HG02943 (cell line): ENCODE measurements around the gene SRSF9.
A peak's percentile ranks its signal among the peaks of the same experiment; 100 is the strongest.
"Not testable (repeated sequence)": the region's sequence is repeated elsewhere in the genome, so short reads cannot be mapped to it uniquely, and the experiment has no call there.

Experiments used
- ATAC-seq: cut with Tn5 transposase; IDR thresholded peaks from one replicate; pipeline ENCODE4 v1.9.1; 2021; ENCODE audit warnings: mild to moderate bottlenecking, low read depth, moderate library complexity; ENCODE audit not compliant: unreplicated experiment

Gene SRSF9

DNA sequence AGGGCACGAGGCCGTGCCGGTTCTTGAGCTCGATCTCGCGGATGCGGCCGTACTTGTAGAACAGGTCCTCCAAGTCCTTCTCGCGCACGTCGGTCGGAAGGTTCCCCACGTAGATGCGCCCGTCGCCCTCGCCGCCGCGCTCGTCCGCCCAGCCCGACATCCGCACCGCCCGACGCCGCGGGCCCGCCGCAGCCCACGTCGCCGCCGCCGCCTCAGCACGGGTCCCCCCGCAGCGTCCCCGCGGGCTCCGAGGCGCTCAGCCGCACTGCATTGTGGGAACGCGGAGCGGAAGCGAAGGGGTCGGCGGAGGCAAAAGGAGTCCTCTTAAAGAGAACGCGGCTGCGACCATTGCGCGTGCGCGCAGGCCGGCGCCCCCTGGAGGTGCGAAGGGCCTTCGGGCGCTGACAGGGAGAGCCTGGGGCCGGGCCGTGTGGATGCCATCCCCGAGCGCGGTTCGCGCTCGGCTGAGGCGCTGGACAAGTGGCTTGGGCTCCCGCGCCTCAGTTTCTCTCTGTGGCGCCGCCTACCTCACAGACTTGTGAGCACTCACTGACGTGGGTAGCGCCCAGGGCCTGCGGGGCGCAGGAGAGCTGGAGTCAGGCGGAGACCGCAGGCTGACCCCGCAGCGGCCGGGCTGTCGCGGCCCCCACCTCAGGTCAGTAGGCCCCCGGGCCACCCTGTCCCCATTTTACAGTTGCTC is at the start of gene SRSF9:
SRSF9 (minus strand) TSS at position 299 of the 700 bp plus-strand sequence; CDS start at position 160, 139 bp downstream.
- peak; percentile 85 for ATAC-seq

DNA sequence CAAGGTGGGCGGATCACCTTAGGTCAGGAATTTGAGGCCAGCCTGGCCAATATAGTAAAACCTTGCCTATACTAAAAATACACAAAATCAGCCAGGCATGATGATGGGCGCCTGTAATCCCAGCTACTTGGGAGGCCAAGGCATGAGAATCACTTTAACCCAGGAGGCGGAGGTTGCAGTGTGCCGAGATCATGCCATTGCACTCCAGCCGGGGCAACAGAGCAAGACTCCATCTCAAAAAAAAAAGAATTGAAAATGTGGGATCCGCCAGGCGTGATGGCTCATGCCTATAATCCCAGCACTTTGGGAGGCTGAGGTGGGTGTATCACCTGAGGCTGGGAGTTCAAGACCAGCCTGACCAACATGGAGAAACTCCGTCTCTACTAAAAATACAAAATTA is 49.8 kb upstream of the SRSF9 start:
- not testable (repeated sequence) for ATAC-seq

- no peak for ATAC-seq
Observed at GRCh38 chr12:120515496-120515895, 45.9 kb upstream of the SRSF9 start.

DNA sequence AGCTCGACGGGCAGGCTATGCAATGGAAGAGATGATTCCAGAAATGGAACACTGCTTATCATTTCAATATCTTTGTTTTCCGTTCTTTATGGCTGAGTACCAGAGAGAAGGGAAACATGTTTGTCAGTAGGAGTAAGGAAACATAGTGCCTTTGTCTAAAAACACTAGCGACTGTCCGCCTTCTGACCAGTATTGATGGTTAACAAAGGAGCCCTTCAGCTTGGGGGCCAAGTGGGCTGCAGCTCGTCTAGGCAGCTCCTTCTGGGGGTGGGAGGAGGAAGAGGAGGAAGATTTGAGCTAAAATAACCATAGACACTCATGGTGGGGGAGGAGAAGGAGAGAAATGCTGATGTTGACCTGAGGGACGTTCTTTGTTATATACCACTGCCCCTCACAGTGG is 44.5 kb upstream of the SRSF9 start:
- no peak for ATAC-seq

GRCh38 chr12:120508537-120508936 is 39.0 kb upstream of the SRSF9 start:
- ATAC-seq, result no peak

- ATAC-seq, result no peak
Observed at GRCh38 chr12:120504587-120504986, 35.0 kb upstream of the SRSF9 start.

DNA sequence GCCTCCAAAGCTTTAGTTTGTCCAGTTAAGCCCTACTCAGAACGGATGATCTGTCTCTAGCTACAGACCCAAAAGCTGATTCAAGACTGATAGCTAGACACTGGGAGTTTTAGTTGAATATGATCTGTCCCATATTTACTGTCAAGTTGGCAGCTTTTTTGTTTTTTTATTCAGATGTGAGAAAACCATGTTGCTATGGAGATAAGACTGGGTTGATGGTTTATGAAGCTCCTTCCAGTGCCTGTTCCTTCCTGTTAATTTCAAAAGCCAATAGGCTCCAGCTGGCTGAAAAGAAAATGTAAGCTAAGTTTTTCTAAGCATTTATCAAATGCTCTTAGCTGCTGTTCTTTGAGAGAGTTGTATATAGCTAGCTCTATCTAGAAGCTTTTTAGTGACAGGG is 31.0 kb upstream of the SRSF9 start:
- no peak for ATAC-seq

GRCh38 chr12:120498870-120499515 is 29.4 kb upstream of the SRSF9 start:
- no peak for ATAC-seq

DNA sequence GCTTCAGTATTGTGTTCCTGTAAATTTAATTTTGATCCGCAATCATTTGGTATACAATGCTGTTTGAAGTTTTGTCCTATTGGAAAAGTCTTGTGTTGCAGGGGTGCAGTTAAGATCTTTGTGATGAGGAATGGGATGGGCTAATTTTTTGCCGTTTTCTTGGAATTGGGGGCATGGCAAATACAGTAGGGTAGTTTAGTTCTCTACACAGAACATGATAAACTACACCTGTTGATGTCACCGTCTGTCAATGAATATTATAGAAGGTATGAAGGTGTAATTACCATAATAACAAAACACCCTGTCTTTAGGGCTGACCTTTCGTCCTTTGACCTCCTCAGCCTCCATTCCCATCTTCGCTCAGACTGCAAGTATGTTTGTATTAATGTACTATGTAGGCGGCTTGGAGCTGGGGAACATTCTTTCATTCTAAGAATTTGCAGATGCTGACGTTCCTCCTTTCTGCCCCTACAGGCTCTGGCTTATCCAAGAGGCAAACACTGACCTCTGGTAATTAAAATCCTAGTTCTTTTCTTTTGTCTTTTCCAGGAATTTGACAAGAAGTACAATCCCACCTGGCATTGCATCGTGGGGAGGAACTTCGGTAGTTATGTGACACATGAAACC is 28.1 kb upstream of the SRSF9 start:
- ATAC-seq, result no peak

- peak; percentile 12 for ATAC-seq
Observed at GRCh38 chr12:120496413-120497340, 27.1 kb upstream of the SRSF9 start.

DNA sequence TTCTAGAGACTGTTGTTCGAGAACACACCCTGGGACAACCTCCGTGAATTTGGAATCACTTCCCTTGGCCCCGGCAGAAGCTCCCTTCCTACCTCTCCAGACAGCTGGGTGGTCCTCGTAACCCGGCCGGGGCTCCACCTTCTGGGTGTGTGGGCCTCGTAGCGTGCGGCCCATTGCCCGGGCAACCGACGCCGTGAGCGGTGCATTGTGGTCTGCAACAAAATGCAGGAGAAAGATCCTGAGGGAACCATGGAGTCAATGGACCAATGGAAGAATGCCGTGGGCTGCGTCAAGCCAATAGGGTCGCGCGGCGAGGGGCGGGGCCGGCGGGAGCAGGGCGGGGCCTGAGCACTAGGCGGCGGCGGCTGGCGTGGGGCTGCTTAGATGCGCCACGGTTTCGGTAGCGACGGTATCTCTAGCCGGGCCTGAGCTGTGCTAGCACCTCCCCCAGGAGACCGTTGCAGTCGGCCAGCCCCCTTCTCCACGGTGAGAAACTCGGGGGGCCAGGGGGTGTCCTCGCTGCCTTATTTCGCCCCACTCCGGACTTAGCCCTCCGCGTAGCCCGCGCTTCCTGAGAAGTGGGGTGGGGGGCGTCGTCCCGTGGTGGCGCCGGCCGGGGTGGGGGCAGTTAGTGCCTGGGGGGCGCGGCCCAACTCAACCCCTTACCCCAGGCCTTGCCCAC is 26.3 kb upstream of the SRSF9 start, which contains the start of gene DYNLL1:
DYNLL1 (plus strand) TSS at position 383 of the 682 bp plus-strand sequence. CDS start 309 bp downstream, outside the sequence.
- ATAC-seq, result peak; percentile 86

- peak; percentile 9 for ATAC-seq
Observed at GRCh38 chr12:120495186-120495730, 25.7 kb upstream of the SRSF9 start.

GRCh38 chr12:120490833-120491512 is 21.4 kb upstream of the SRSF9 start:
- ATAC-seq, result no peak

DNA sequence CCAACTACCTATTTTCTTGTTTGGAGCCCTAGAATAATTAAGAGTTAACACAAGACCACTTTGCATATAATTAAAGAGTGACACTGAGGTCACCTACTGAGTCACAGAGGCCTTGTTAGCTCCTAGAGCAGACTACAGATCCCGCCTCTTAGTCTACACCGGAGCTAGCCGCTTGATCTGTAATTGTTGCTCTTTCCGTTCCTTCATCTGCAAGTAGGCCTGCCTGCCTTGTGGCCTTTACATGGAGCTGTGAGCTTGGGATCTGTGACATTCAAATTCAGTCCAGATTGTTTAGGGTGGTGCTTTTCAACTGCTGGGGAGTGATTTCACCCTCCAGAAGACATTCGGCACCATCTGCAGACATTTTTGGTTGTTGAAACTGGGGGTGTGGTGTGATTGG is 20.8 kb upstream of the SRSF9 start:
- ATAC-seq, result no peak

- no peak for ATAC-seq
Observed at GRCh38 chr12:120489018-120489417, 19.5 kb upstream of the SRSF9 start.

DNA sequence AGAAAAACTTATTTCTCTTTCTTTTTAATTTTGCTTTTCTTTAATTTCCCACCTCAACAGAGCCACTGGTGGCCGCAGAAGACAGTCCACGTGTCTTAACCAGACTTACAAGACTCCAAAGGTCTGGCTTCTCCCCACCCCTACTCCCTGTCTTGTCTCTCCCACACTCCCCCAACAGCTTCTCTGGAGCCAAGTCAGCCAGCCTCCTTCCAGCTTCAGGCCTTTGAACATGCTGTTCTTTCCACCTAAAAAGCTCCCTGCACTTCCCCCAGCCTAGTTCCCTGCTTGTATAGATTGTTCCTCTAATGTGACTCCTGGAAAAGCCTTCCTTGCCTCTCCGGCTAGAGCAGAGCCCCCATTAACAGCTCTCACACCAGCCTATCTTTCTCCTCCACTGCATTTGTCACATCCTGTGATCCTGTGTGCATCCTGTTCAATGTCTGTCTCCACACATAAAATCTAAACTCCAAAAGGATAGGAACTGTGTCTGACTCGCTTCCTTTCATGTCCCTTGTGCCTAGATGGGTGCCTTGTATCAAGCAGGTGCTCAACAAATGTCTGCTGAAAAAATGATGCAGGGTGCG is 18.6 kb upstream of the SRSF9 start:
- no peak for ATAC-seq

- ATAC-seq, result not testable (repeated sequence)
Observed at GRCh38 chr12:120487552-120487951, 18.0 kb upstream of the SRSF9 start.

DNA sequence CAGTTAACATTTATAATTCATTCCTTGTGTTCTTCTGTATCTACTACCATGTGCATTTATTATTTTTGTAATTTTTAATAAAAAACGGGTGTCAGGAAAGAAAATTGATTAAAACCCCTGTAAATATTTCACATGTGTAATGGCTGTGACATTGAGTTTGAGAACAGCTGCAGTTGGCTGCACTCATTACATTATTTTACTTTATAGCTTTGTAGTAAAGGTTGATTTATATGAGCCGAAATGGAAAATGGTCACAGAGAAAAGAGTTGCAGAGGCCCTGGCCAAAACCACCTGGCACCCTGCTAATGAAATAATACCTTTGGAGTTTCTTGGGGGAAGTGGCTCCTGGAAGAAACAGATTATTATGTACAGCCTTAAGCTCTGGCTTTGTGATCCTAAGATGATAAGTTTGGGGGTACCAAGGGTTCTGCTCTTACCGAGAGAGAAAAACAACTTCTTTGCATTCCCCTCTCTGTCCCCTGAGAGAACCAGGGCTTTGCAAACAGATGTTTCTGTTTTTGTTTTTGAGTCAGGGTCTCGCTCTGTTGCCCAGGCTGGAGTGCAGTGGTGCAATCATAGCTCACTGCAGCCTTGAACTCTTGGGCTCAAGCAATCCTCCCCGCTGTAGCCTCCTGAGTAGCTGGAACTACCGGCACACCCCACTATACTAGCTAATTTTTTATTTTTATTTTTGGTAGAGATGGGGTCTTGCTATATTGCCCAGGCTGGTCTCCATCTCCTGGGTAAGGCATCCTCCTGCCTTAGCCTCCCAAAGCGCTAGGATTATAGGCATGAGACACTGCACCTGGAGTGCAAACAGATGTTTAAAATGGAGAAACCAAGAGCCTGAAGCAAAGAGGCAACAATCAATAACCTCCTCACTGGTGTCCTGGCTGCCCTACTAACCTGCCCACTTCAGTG is 16.7 kb upstream of the SRSF9 start:
- ATAC-seq, result no peak
